Transverse colon (tissue), 4 donors: Measurements from ENCODE around the gene CBX4. TPM values are rescaled to one million over a fixed set of nuclear protein-coding genes. Genes with fewer than 3 reads are reported as not detected.

ENCODE experiments used
- DNase-seq: peaks from one replicate; pipeline ENCODE4 v3.0.0-alpha.2; 2019
- H3K27ac ChIP-seq, 4 donors: fragments of 200-600 bp; sonication (generic); 2 replicates each; pipeline ENCODE4 v1.5.1; 2016 to 2018; ENCODE audit warnings: inconsistent platforms in 4 of 4
- H3K27me3 ChIP-seq: fragments of 200-600 bp; sonication (generic); 2 replicates; pipeline ENCODE4 v1.5.1; 2017; ENCODE audit warnings: inconsistent platforms
- H3K36me3 ChIP-seq, 4 donors: fragments of 200-600 bp; sonication (generic); 2 replicates each; pipeline ENCODE4 v1.5.1; 2017 to 2019; ENCODE audit warnings: inconsistent platforms in 4 of 4
- H3K4me1 ChIP-seq, 4 donors: fragments of 200-600 bp; sonication (generic); 2 replicates each; pipeline ENCODE4 v1.5.1; 2017 to 2020; ENCODE audit warnings: inconsistent platforms in 4 of 4
- H3K4me3 ChIP-seq, 4 donors: fragments of 200-600 bp; sonication (generic); 1 replicate in 1 of 4; 2 replicates in 3 of 4; pipeline versions ENCODE4 v1.5.1 to v1.6.1; 2017 to 2019; ENCODE audit warnings: inconsistent platforms in 4 of 4
- H3K9me3 ChIP-seq, 2 donors: fragments of 200-600 bp; sonication (generic); 2 replicates each; pipeline ENCODE4 v1.5.1; 2017 to 2019; ENCODE audit warnings: inconsistent platforms in 2 of 2
- EP300 ChIP-seq: sonication (generic); formaldehyde crosslinking; IDR thresholded peaks from one replicate; pipeline ENCODE4 v1.6.1; 2017; ENCODE audit warnings: antibody characterized with exemption, low read depth
- POLR2A ChIP-seq: fragments of 450-650 bp; IDR thresholded peaks from one replicate; pipeline ENCODE4 v1.6.1; 2016; ENCODE audit warnings: antibody characterized with exemption, mild to moderate bottlenecking, moderate library complexity
- POLR2AphosphoS5 ChIP-seq, 3 donors: sonication (generic); formaldehyde crosslinking; IDR thresholded peaks; one replicate each; pipeline ENCODE4 v1.6.1; 2016; ENCODE audit warnings: antibody characterized with exemption in 3 of 3
- WGBS, 2 donors: methylation state at CpG; one replicate each; pipeline ENCODE4 v1.1.5; 2018; ENCODE audit warnings: low coverage in 1 of 2; 5-methylcytosine and 5-hydroxymethylcytosine counted together
- in situ Hi-C, 4 donors: fragments of 200-750 bp; cut with MboI; loops; one replicate each; pipeline versions ENCODE4 v1.15.0 to v1.15.1; 2017; ENCODE audit warnings: low sequenced_read_pairs in 3 of 4, low pct_ligation_motif_present in 1 of 4, low pct_unique_long_range_greater_than_20kb in 1 of 4
- intact Hi-C: fragments of 100-400 bp; cut with DNase I; formaldehyde crosslinking; loops from one replicate; pipeline ENCODE4 v1.15.1; 2023; ENCODE audit warnings: low total_unique reads
- total RNA-seq, 4 donors: library from RNA; depleted of rRNA; stranded (reverse); fragments of >200 nt; gene quantifications; one replicate each; pipeline ENCODE4 v1.1.0, GENCODE V29; 2016
- TF ChIP-seq, protein P1 (sequence below), 5 experiments: fragments of 200-600 bp in 3 of 5; fragments of 450-650 bp in 2 of 5; sonication (generic) in 3 of 5; IDR thresholded peaks; 1 replicate in 2 of 5; 2 replicates in 3 of 5; pipeline ENCODE4 v1.5.1; 2016 to 2017; ENCODE audit warnings: antibody characterized with exemption in 5 of 5, inconsistent platforms in 3 of 5, mild to moderate bottlenecking in 2 of 5, moderate library complexity in 1 of 5

The CBX4 gene
- total RNA-seq, 4 donors from 2014 or later = 6.6 to 25.1 (median 8.3) TPM

DNA sequence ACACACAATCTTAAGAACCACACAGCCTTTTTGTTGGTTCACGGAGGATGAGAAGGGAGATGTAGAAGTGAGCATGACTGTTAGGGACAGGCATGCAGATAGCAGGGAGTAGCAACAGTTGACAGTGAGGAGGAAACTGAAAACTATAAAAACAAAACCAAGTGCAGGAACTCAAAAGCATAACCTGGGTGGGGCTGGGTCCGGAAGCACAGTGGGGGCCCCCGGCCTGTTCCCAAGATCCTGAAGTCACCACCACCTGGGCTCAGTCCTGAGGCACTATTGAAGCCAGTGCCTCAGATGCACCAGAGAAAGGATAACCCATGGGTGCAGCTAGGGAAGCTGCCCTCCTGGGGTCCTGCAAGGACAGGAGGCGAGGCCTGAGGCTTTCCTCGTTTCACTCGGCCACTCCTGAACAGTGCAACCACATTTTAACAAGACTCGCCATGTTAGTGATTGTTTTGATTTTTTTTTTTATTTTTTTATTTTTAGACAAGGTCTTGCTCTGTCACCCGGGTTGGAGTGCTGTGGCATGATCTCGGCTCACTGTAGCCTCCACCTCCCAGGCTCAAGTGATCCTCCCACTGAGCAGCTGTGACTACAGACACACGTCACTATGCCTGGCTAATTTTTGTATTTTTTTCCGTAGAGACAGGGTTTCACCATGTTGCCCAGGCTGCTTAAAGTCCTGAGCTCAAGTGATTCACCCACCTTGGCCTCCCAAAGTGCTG is 27.7 kb upstream of the CBX4 start:
- 58 to 60% methylated on average over 2 to 11 of the region's 11 CpGs for WGBS, 2 donors
- Histone ChIP-seq H3K36me3 (no peaks in the 10 kb centered on the region), H3K4me3 (no peak overlapping the region), H3K9me3 (no peaks in the 10 kb centered on the region), H3K27me3 (no peaks in the 10 kb centered on the region), H3K4me1 (peaks cover 0 to 4% (median 0%) of the 10 kb centered on the region in 4 donors), H3K27ac (no peak overlapping the region)
- DNase-seq = no peak
- no peak for TF ChIP-seq POLR2AphosphoS5 (IDR thresholded peaks at IDR 0.05)
- intact Hi-C loops (no loop called here), in situ Hi-C loops (no loop called here)

DNA sequence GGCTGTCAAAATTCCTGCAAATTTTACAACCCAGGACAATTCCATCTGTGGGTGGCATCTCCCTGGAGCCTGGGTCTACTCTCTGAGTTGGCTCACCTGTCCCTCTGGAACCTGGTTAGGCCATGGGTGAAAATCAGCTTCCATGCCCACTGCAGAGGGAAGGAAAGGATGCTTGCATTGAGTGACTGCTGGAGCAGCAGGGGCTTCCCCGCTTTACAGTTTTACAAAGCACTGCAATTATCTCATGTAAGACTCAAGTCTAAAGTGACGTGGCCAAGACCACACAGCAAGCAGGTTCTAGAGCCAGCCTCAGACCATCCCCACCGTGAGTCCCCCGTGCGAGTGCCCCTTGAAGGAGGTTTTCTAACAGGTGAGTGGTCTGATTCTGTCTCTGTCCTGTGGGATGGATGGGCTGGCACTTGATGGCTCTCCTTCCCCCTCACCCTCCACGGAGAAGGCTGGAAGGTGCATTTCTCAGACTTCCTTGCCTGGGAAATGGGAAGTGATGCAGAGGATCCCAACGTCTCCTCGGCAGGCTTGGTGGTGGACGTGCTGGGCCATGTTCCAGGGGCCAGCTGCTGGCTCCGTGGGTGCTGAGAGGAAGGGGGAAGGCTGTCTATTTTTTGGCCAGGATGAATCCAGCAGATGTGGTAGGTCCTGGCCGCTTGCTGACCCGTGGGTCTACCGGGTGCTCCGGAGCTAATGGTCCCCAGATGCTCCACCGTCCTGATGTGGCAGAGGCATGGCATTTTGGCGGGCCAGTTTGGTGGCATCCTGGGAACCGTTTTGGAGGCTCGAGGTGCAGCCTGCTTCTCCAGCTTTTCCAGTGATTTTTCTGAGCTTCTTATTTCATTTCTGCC is 26.3 kb upstream of the CBX4 start:
- Histone ChIP-seq H3K27ac (no peak overlapping the region), H3K4me3 (no peak overlapping the region), H3K36me3 (no peaks in the 10 kb centered on the region), H3K27me3 (no peaks in the 10 kb centered on the region), H3K4me1 (peaks cover 0 to 4% (median 0%) of the 10 kb centered on the region in 4 donors), H3K9me3 (no peaks in the 10 kb centered on the region)
- DNase-seq = no peak
- 66% methylated on average over 17 of the region's 18 CpGs; no CpG with 5 or more reads in 1 of the 2 donors for WGBS, 2 donors
- in situ Hi-C loops (no loop called here), intact Hi-C loops (no loop called here)
- TF ChIP-seq POLR2AphosphoS5 (IDR thresholded peaks at IDR 0.05) (no peak), EP300 (no peak)
- TF ChIP-seq, protein P1, sequence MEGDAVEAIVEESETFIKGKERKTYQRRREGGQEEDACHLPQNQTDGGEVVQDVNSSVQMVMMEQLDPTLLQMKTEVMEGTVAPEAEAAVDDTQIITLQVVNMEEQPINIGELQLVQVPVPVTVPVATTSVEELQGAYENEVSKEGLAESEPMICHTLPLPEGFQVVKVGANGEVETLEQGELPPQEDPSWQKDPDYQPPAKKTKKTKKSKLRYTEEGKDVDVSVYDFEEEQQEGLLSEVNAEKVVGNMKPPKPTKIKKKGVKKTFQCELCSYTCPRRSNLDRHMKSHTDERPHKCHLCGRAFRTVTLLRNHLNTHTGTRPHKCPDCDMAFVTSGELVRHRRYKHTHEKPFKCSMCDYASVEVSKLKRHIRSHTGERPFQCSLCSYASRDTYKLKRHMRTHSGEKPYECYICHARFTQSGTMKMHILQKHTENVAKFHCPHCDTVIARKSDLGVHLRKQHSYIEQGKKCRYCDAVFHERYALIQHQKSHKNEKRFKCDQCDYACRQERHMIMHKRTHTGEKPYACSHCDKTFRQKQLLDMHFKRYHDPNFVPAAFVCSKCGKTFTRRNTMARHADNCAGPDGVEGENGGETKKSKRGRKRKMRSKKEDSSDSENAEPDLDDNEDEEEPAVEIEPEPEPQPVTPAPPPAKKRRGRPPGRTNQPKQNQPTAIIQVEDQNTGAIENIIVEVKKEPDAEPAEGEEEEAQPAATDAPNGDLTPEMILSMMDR (IDR thresholded peaks at IDR 0.05) = no peak

DNA sequence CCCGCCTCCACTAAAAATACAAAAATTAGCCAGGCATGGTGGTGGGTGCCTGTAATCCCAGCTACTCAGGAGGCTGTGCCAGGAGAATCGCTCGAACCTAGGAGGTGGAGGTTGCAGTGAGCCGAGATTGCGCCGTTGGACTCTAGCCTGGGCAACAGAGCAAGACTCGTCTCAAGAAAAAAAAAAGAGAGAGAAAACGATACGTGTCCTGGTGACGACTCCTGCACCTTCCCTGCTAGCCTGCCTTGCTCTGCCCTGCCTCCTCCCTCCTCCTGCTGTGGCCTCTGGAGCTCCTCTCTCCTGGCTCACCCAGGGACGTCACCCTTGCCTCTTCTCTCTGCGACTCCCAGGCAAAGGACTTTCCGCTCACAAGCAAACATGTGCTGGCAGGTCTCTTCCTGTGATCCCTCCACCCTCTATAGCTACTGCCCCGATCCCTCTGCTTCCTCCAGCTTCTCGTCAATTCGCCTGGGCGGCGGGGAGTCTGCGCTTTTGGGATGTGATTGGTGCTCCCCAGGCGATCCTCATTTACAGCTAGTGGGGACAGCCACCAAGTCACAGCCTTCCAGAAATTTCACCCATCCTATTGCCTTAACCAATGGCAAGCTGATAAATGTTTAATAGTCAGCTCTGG is 25.5 kb upstream of the CBX4 start:
- intact Hi-C loops (no loop called here), in situ Hi-C loops (no loop called here)
- no peak for DNase-seq
- no peaks in the 10 kb centered on the region for H3K27me3 ChIP-seq
- H3K27ac ChIP-seq = no peak overlapping the region
- TF ChIP-seq EP300 = no peak
- TF ChIP-seq, protein P1 (IDR thresholded peaks at IDR 0.05) = no peak
- TF ChIP-seq POLR2AphosphoS5 (IDR thresholded peaks at IDR 0.05) = no peak
- TF ChIP-seq POLR2A = no peak
- WGBS, 2 donors = 74% methylated on average over 20 of the region's 20 CpGs; no CpG with 5 or more reads in 1 of the 2 donors
- no peaks in the 10 kb centered on the region for H3K9me3 ChIP-seq
- H3K36me3 ChIP-seq = no peaks in the 10 kb centered on the region
- no peak overlapping the region for H3K4me3 ChIP-seq
- H3K4me1 ChIP-seq = peaks cover 0 to 4% (median 0%) of the 10 kb centered on the region in 4 donors

DNA sequence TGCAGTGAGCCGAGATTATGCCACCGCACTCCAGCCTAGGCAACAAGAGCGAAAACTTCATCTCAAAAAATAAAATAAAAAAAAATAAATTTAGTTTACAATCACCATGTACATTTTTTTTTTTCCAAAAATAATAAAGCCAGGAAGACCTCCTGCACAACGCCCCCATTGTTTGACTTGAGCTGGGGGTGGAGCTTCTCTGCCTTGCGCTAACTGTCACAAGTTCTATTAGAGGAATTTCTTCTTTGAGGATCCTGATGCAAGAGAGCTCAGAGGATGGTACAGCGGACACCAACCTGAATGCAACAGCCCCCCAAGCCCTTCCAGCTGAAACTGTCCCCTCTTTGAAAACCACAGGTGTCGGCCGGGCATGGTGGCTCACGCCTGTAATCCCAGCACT is 24.9 kb upstream of the CBX4 start:
- in situ Hi-C loops (no loop called here), intact Hi-C loops (no loop called here)
- peaks cover 0 to 4% (median 0%) of the 10 kb centered on the region in 4 donors for H3K4me1 ChIP-seq
- H3K4me3 ChIP-seq = no peak overlapping the region
- 52 to 84% methylated on average over 3 to 9 of the region's 9 CpGs for WGBS, 2 donors
- H3K27ac ChIP-seq = no peak overlapping the region
- H3K27me3 ChIP-seq = no peaks in the 10 kb centered on the region
- DNase-seq = no peak
- no peaks in the 10 kb centered on the region for H3K9me3 ChIP-seq
- TF ChIP-seq EP300 = no peak
- TF ChIP-seq, protein P1 (IDR thresholded peaks at IDR 0.05) = no peak
- no peak for TF ChIP-seq POLR2AphosphoS5 (IDR thresholded peaks at IDR 0.05)
- no peak for TF ChIP-seq POLR2A
- H3K36me3 ChIP-seq = no peaks in the 10 kb centered on the region
